Activated CD4-positive, alpha-beta T cell treated with anti-CD3 and anti-CD28 coated beads, Interleukin-2, amount 50 U/mL, for 4 hours (primary cell): Measurements from ENCODE around the gene RIMS1.
"Not testable (repeated sequence)": the region's sequence is repeated elsewhere in the genome, so short reads cannot be mapped to it uniquely, and the experiment has no call there.

Source experiments
- DNase-seq, 2 experiments: peaks; one replicate each; pipeline ENCODE4 v3.0.0-alpha.2; 2020

RIMS1 gene

GRCh38 chr6:72248621-72249020, 362.3 kb downstream of the RIMS1 start:
- DNase-seq, result no peak

GRCh38 chr6:72250664-72251063, 364.3 kb downstream of the RIMS1 start:
- no peak for DNase-seq

- DNase-seq, result no peak
These were observed 374.1 kb downstream of the RIMS1 start for GRCh38 chr6:72260489-72260888.

- DNase-seq, result no peak
These were observed 375.2 kb downstream of the RIMS1 start for GRCh38 chr6:72261554-72261953.

GRCh38 chr6:72262254-72262653, 375.9 kb downstream of the RIMS1 start:
- no peak for DNase-seq

- no peak for DNase-seq
These were observed 381.1 kb downstream of the RIMS1 start for GRCh38 chr6:72267470-72267869.

- DNase-seq, result no peak
These were observed 385.2 kb downstream of the RIMS1 start for GRCh38 chr6:72271531-72271930.

GRCh38 chr6:72272958-72273357, 386.6 kb downstream of the RIMS1 start:
- no peak for DNase-seq

GRCh38 chr6:72275888-72276287, 389.5 kb downstream of the RIMS1 start:
- no peak for DNase-seq

- no peak for DNase-seq
These were observed 395.9 kb downstream of the RIMS1 start for GRCh38 chr6:72282201-72282600.

GRCh38 chr6:72283571-72283970, 397.2 kb downstream of the RIMS1 start:
- no peak for DNase-seq

GRCh38 chr6:72286911-72287311, 400.6 kb downstream of the RIMS1 start:
- no peak for DNase-seq

GRCh38 chr6:72287801-72288200, 401.5 kb downstream of the RIMS1 start:
- no peak for DNase-seq

GRCh38 chr6:72288592-72288991, 402.2 kb downstream of the RIMS1 start:
- no peak for DNase-seq

GRCh38 chr6:72290620-72291019, 404.3 kb downstream of the RIMS1 start:
- DNase-seq, result no peak

- DNase-seq, result no peak
These were observed 410.0 kb downstream of the RIMS1 start for GRCh38 chr6:72296375-72296774.

GRCh38 chr6:72305971-72306370, 419.6 kb downstream of the RIMS1 start:
- no peak for DNase-seq

- DNase-seq, result no peak
These were observed 430.5 kb downstream of the RIMS1 start for GRCh38 chr6:72316675-72317380.

- DNase-seq, result no peak
These were observed 435.4 kb downstream of the RIMS1 start for GRCh38 chr6:72321788-72322187.

- no peak for DNase-seq
These were observed 436.4 kb downstream of the RIMS1 start for GRCh38 chr6:72322771-72323170.

GRCh38 chr6:72324591-72324990, 438.2 kb downstream of the RIMS1 start:
- DNase-seq, result no peak

- DNase-seq, result no peak
These were observed 442.4 kb downstream of the RIMS1 start for GRCh38 chr6:72328775-72329174.

GRCh38 chr6:72335203-72335602, 448.9 kb downstream of the RIMS1 start:
- DNase-seq, result not testable (repeated sequence)

GRCh38 chr6:72348926-72349325, 462.6 kb downstream of the RIMS1 start:
- DNase-seq, result no peak

- no peak for DNase-seq
These were observed 464.0 kb downstream of the RIMS1 start for GRCh38 chr6:72350296-72350881.
